Ovary (tissue), 3 donors: Measurements from ENCODE around the gene WIZ.

ENCODE experiments used
- EP300 ChIP-seq: sonication (generic); formaldehyde crosslinking; IDR thresholded peaks from one replicate; pipeline ENCODE4 v1.6.1; 2017; ENCODE audit warnings: antibody characterized with exemption
- TF ChIP-seq, protein P1 (sequence below), 3 donors: fragments of 450-650 bp in 2 of 3; fragments of 200-600 bp in 1 of 3; IDR thresholded peaks; one replicate each; pipeline versions ENCODE4 v1.5.1 to v1.8.0; 2016 to 2022; ENCODE audit warnings: antibody characterized with exemption in 3 of 3, mild to moderate bottlenecking in 1 of 3
- donor health status: DM: no; HTN: no; CAD: no.

DNA sequence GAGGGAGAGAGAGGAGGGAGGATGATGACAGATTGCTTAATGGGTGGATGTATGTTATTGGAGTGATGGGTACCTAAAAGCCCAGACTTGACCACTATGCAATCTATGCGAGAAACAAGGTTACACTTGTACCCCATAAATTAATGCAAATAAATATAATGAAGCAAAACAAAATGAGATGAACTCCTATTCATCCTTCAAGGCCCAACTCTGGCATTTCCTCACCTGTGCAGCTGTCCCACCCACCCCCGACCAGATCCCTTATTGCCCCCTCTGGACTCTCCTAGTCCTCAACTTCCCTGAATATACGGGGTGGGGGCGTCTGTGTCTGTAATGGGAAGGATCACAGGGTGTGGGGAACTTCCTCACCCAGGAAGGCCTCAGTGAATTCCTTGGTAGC, 25.4 kb upstream of the WIZ start:
- TF ChIP-seq, protein P1, sequence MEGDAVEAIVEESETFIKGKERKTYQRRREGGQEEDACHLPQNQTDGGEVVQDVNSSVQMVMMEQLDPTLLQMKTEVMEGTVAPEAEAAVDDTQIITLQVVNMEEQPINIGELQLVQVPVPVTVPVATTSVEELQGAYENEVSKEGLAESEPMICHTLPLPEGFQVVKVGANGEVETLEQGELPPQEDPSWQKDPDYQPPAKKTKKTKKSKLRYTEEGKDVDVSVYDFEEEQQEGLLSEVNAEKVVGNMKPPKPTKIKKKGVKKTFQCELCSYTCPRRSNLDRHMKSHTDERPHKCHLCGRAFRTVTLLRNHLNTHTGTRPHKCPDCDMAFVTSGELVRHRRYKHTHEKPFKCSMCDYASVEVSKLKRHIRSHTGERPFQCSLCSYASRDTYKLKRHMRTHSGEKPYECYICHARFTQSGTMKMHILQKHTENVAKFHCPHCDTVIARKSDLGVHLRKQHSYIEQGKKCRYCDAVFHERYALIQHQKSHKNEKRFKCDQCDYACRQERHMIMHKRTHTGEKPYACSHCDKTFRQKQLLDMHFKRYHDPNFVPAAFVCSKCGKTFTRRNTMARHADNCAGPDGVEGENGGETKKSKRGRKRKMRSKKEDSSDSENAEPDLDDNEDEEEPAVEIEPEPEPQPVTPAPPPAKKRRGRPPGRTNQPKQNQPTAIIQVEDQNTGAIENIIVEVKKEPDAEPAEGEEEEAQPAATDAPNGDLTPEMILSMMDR (IDR thresholded peaks at IDR 0.05): no peak
- no peak for TF ChIP-seq EP300
